ENCODE results near the gene CLASRP. TPM values are rescaled to one million over a fixed set of nuclear protein-coding genes. Genes with fewer than 3 reads are reported as not detected.

The CLASRP gene
- total and polyA plus RNA-seq, 9 of the 15 experiments (the other 6 are each of a cell fraction or from before 2014, with no cell fraction given): 0.94 to 86.3 (median 44.0) TPM

GRCh38 chr19:45071969-45072790 is 33.3 kb downstream of the CLASRP start (continued):
- TF ChIP-seq ZNF444 (CRISPR knock-in tag; IDR thresholded peaks at IDR 0.05) (no peak), CXXC5 (CRISPR knock-in tag; IDR thresholded peaks at IDR 0.05) (no peak), EHMT2 (IDR thresholded peaks at IDR 0.05) (no peak), MBD2 (IDR thresholded peaks at IDR 0.05; ENCODE audit: borderline replicate concordance, low read depth) (no peak), MEIS2 (IDR thresholded peaks at IDR 0.05; ENCODE audit: partially characterized antibody) (no peak)

DNA sequence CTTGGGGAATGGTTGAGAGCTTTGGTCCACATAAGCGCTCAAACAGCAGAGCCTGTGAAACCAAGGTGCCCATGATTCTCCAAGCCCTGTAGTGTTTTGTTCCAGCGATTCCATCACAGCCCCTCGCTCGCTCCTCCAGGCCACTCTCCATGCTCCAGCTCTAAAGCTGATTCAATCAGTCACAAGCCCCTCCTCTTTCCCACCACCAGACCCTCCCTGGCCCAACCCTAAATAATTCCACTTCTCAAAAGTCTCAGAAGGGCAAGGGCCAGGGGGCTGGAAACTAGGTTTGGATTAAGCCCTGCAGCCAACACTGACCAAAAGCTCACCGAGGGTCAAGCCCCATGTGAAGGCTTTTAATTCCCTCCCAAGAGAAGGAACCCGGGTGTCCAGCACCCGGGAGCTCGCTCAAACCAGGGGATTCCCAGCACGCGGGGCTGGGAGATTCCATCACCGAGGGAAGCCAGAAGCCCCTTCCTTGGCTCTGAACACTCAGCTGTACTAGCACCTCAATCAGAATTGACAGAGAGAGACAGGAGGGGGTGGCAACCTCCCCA is 36.0 kb downstream of the CLASRP start:
- in situ Hi-C loops (cut with MboI) (no loop called here), intact Hi-C loops (cut with micrococcal nuclease) (no loop called here)
- no peak for ATAC-seq
- peak overlapping the region; percentile 77 for H3K4me3 ChIP-seq
- peak; percentile 35 for FAIRE-seq
- peak overlapping the region; percentile 65 for H3K4me2 ChIP-seq (ENCODE audit: insufficient read depth, low read length)
- H4K20me1 ChIP-seq (replicated peaks; ENCODE audit: control insufficient read depth, insufficient read depth, low read length): peaks cover 3% of the 10 kb centered on the region; the same call in 1 of the 2 replicates
- no peak for DNase-seq (ENCODE audit: extremely low read depth in 1 of 4, low spot score in 3 of 4)
- no peaks in the 10 kb centered on the region for H3K9me1 ChIP-seq (ENCODE audit: control insufficient read depth, insufficient read depth, low read length)
- H3K4me1 ChIP-seq (replicated peaks in 1 of 2; ENCODE audit: control insufficient read depth in 2 of 2, insufficient read depth in 2 of 2, low read length in 2 of 2): peaks cover 22 to 59% of the 10 kb centered on the region in 2 experiments
- H3K36me3 ChIP-seq (ENCODE audit: control insufficient read depth, insufficient read depth, low read length): peaks cover 40% of the 10 kb centered on the region; the same call in 2 of the 3 replicates
- no peak overlapping the region for H2AFZ ChIP-seq (ENCODE audit: low read depth, low read length)
- 34% methylated on average over 11 of the region's 11 CpGs for WGBS (ENCODE audit: insufficient coverage, low coverage, missing lambda C conversion rate)
- no TSS peak for BruUV-seq (replicated peaks)
- POLR2A ChIA-PET: interaction anchor here (0.6 to 0.9 kb wide), 7 partner anchors 18 to 941 kb away, joined by 3 to 5 read pairs (median 3); partner anchors contain the start of gene PPP1R37
- peaks cover 35% of the 10 kb centered on the region for H3K79me2 ChIP-seq (ENCODE audit: control insufficient read depth, insufficient read depth, low read length)
- H3K9me3 ChIP-seq (replicated peaks; ENCODE audit: control insufficient read depth, insufficient read depth, low read depth, low read length): no peaks in the 10 kb centered on the region
- H3K27ac ChIP-seq (ENCODE audit: extremely low read depth, low read depth, low read length): peak overlapping the region; percentile 14; the same call in 2 of the 3 replicates
- H3K9ac ChIP-seq (ENCODE audit: insufficient read depth in 1 of 2, low read depth in 2 of 2, low read length in 2 of 2): peak overlapping the region; percentile 23 to 89; a peak in 3 of 4 replicates
- CTCF ChIA-PET (ENCODE audit: low intra/inter-chr PET ratio): interaction anchor here (0.7 kb wide), 1 partner anchor 298 kb away, joined by 3 read pairs; no protein-coding TSS in a partner anchor
- H3K27me3 ChIP-seq (ENCODE audit: control insufficient read depth in 2 of 2, insufficient read depth in 2 of 2, low read length in 2 of 2): no peaks in the 10 kb centered on the region
- TF ChIP-seq ZNF121 (CRISPR knock-in tag; conservative IDR thresholded peaks at IDR 0.05): no peak
- no peak for TF ChIP-seq ZNF518B (CRISPR knock-in tag; IDR thresholded peaks at IDR 0.05)
- TF ChIP-seq ZNF655 (CRISPR knock-in tag; IDR thresholded peaks at IDR 0.05): no peak
- TF ChIP-seq BACH1 (tag; IDR thresholded peaks at IDR 0.05): no peak
- TF ChIP-seq SLC30A9 (CRISPR knock-in tag; IDR thresholded peaks at IDR 0.05): no peak
- no peak for TF ChIP-seq TRIM24 (IDR thresholded peaks at IDR 0.05)
- no peak for TF ChIP-seq THAP12 (CRISPR knock-in tag; IDR thresholded peaks at IDR 0.05)
- no peak for TF ChIP-seq PRMT5 (CRISPR knock-in tag; IDR thresholded peaks at IDR 0.05)
